K562 (cell line): ENCODE results near the gene CRYAA.

Experiments
- ARNT ChIP-seq, 2 experiments: fragments of 450-650 bp; IDR thresholded peaks; 2 replicates each; pipeline ENCODE4 v1.6.1; 2016; ENCODE audit warnings: mild to moderate bottlenecking in 1 of 2
- EGR1 ChIP-seq: fragments of 450-650 bp; conservative IDR thresholded peaks from 2 replicates; pipeline ENCODE4 v1.6.1; 2017; ENCODE audit warnings: mild to moderate bottlenecking
- NBN ChIP-seq: fragments of 450-650 bp; IDR thresholded peaks from 2 replicates; pipeline ENCODE4 v1.6.1; 2016; ENCODE audit warnings: low read depth, mild to moderate bottlenecking

- TF ChIP-seq ARNT (IDR thresholded peaks at IDR 0.05) (no peak), EGR1 (no peak), NBN (no peak)
Observed at GRCh38 chr21:43194303-43195120, 25.7 kb downstream of the CRYAA start.
